Endometrium (tissue), 2 donors: Measurements from ENCODE around the gene R3HDM4.

ENCODE experiments used
- FAIRE-seq: peaks from 2 replicates; lab custom pipeline; 2012; peaks lifted over from hg19 to GRCh38; lab: Jason Lieb, UNC
- donor health status: control.
- donor health status: control.

The R3HDM4 gene

GRCh38 chr19:929891-930258, 16.9 kb upstream of the R3HDM4 start:
- no peak for FAIRE-seq

- FAIRE-seq: no peak
Observed at GRCh38 chr19:929203-929890, 16.3 kb upstream of the R3HDM4 start.

GRCh38 chr19:928471-929202, 15.6 kb upstream of the R3HDM4 start:
- FAIRE-seq: no peak

GRCh38 chr19:927780-928401, 14.9 kb upstream of the R3HDM4 start:
- FAIRE-seq: no peak

- FAIRE-seq: no peak
Observed at GRCh38 chr19:927351-927779, 14.3 kb upstream of the R3HDM4 start.

GRCh38 chr19:926589-927350, 13.8 kb upstream of the R3HDM4 start:
- no peak for FAIRE-seq

- no peak for FAIRE-seq
Observed at GRCh38 chr19:926323-926588, 13.2 kb upstream of the R3HDM4 start.

- FAIRE-seq: no peak
Observed at GRCh38 chr19:925526-926322, 12.7 kb upstream of the R3HDM4 start, which contains the start of gene ARID3A. ARID3A (plus strand) TSS chr19:926035; CDS start chr19:929529, 3,494 bp downstream.

GRCh38 chr19:925087-925525, 12.1 kb upstream of the R3HDM4 start:
- no peak for FAIRE-seq

- FAIRE-seq: no peak
Observed at GRCh38 chr19:924553-925086, 11.6 kb upstream of the R3HDM4 start.

GRCh38 chr19:920051-920864, 7.2 kb upstream of the R3HDM4 start:
- FAIRE-seq: no peak

- no peak for FAIRE-seq
Observed at GRCh38 chr19:919199-920050, 6.4 kb upstream of the R3HDM4 start.

- FAIRE-seq: no peak
Observed at GRCh38 chr19:918481-919198, 5.6 kb upstream of the R3HDM4 start.

- no peak for FAIRE-seq
Observed at GRCh38 chr19:918152-918437, 5.1 kb upstream of the R3HDM4 start.

- FAIRE-seq: no peak
Observed at GRCh38 chr19:917323-918151, 4.5 kb upstream of the R3HDM4 start, which contains the start of gene KISS1R. KISS1R (plus strand) TSS chr19:917333; CDS start chr19:917503, 170 bp downstream.

GRCh38 chr19:916645-917322, 3.8 kb upstream of the R3HDM4 start:
- no peak for FAIRE-seq

GRCh38 chr19:912181-913079, 589 bp downstream of the R3HDM4 start:
- no peak for FAIRE-seq
